Right ventricle myocardium superior (tissue), 1 donor: ENCODE results near the gene TCHHL1. TPM values are rescaled to one million over a fixed set of nuclear protein-coding genes. Genes with fewer than 3 reads are reported as not detected.
"Not testable (repeated sequence)": the region's sequence is repeated elsewhere in the genome, so short reads cannot be mapped to it uniquely, and the experiment has no call there.

Experiments
- ATAC-seq: fragments of 200-7000 bp; cut with Tn5 transposase; one replicate; pipeline ENCODE4 v1.9.1; 2020; ENCODE audit warnings: mild to moderate bottlenecking; ENCODE audit not compliant: poor library complexity
- DNase-seq: peaks from one replicate; pipeline ENCODE4 v3.0.0-alpha.2; 2020
- intact Hi-C: fragments of 100-400 bp; cut with DNase I; formaldehyde crosslinking; loops from one replicate; pipeline ENCODE4 v1.11.2; 2022
- total RNA-seq: library from RNA; stranded (reverse); fragmentation: NEBNext Ultra II Directional; extraction: Animal tissue kit (Norgen Biotek cat#: 25700); gene quantifications from one replicate; pipeline ENCODE4 v1.2.1, GENCODE V29; 2021
- donor health status: DM: no; HTN: yes; CAD: no; lungs with severe emphysema.

TCHHL1 gene
- total RNA-seq, 1 donor from 2014 or later, result not detected

GRCh38 chr1:152107031-152107983 is 18.4 kb upstream of the TCHHL1 start:
- intact Hi-C loops, result no loop called here
- DNase-seq, result no peak

GRCh38 chr1:152104854-152105253 is 16.0 kb upstream of the TCHHL1 start:
- DNase-seq (no peak), ATAC-seq (no peak)
- intact Hi-C loops, result no loop called here

More at GRCh38 chr1:152107031-152107983, 18.4 kb upstream of the TCHHL1 start:
- ATAC-seq, result no peak

- ATAC-seq (no peak), DNase-seq (no peak)
- intact Hi-C loops, result no loop called here
Observed at GRCh38 chr1:152096931-152097330, 8.1 kb upstream of the TCHHL1 start.

DNA sequence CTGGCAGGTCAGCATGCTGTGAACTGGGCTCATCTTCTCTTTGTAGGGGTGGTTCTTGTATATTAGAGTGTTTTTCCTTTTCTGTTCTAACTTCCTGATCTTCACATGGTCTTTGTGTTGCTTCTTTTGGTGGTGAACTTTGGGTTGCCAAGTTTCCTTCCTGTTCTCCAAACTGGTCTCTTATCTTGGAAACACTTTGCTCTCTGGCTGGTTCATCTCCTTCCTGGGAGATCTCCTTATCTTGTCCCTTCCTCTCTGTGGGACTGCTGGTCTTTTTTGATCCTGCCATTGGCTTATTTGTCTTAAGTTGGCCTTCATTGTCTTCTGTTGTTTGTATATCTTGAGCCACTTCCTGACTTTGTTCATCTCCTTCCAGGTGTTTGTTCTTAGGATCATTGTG is 2.1 kb downstream of the TCHHL1 start:
- ATAC-seq, result no peak
- intact Hi-C loops, result no loop called here
- no peak for DNase-seq

DNA sequence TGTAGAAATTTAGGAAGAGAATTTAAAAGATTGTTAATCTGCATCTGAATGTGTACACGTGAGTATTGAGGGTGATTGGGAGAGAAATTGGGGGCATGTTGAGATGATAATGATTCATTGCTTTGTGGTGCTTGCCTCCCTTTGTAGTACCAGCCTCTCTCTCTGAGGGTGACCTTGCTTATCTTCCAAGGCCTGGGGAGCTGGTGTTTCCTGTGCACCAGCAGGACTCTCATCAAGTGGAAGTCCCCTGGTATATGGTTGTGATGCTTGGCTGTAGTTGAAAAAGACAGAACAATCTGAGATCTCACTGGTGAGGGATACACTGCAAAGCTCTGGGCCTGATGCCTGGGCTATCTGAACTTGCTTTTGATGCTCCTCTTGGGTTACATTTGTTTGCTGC is 4.0 kb downstream of the TCHHL1 start:
- ATAC-seq (no peak), DNase-seq (no peak)
- intact Hi-C loops, result no loop called here

DNA sequence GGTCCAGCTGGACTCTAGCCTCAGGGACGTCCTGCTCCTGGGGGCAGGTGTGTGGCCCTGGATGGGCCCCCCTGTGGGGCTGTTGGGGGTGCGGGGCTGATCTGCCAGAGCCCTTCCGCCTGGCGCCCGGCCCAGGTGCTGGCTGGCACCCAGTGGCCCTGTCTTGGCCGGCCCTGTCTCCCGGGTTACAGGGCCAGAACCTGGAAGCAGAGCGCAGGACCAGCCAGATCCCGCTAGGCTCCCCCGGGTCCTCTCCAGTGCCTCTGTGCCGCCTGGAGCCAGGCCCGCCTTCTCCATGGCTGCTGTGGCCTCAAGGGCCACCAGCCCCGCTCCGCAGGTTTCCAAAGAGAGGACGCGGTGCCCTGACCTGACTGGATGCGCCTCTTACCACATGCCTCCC is 7.8 kb downstream of the TCHHL1 start:
- DNase-seq, intact Hi-C loops, ATAC-seq: not testable (repeated sequence)

GRCh38 chr1:152080494-152080893 is 8.4 kb downstream of the TCHHL1 start:
- intact Hi-C loops, ATAC-seq, DNase-seq: not testable (repeated sequence)

DNA sequence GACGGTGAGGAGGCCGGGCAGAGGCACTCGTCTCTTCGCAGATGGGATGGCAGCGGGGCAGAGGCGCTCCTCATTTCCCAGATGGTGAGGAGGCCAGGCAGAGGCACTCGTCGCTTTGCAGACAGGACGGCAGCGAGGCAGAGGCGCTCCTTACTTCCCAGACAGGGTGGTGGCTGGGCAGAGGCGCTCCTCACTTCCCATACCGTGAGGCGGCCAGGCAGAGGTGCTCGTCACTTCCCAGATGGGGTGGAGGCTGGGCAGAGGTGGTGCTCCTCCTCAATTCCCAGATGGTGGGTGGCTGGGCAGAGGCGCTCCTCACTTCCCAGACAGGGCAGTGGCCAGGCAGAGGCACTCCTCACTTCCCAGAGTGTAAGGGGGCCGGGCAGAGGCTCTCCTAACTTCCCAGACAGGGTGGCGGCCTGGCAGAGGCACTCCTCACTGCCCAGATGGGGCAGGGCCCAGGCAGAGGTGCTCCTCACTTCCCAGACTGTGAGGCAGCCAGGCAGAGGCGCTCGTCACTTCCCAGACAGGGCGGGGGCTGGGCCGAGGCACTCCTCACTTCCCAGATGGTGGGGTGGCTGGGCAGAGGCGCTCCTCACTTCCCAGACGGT is 9.9 kb downstream of the TCHHL1 start:
- intact Hi-C loops, result no loop called here
- ATAC-seq (no peak), DNase-seq (no peak)

GRCh38 chr1:152072311-152072710 is 16.6 kb downstream of the TCHHL1 start:
- ATAC-seq, result no peak
- intact Hi-C loops, result no loop called here
- no peak for DNase-seq

DNA sequence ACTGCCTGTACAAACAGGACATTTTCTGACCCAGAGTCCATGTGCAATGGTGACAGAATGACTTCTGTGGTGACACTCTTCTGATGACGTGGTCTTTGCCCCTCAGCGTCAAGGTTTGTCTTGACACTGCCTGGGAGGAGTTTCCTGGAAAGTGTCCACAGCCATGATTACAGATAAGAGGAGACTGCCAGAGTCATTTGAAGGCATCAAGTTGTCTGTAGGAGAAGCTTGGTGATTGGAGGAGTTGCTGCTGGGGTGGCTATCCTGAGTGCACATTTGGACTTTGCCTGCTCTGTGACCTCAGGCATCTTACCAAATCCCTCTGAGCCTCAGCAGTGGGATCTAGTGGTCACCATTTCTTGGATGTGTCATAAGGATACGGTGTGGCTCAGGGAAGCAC is 17.7 kb downstream of the TCHHL1 start:
- no peak for DNase-seq
- intact Hi-C loops, result no loop called here
- no peak for ATAC-seq

DNA sequence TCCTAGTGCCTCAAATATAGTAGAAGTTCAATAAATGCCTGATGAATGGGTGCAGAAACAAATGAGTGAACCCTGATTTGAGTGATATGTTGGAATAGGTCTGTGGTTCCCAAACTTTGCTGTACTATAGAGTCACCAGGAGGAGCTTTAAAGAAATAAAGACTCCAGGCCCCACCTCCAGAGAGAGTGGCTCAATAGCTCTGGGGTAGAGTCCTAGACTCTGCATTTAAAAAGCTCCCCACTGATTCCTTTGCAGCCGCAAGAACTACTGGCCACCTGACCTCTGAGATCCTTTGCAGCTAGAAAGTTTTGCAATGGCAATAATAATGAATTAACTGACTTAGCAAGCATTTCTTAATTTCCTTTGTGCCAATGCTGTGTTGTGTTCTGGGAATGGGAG is 20.9 kb downstream of the TCHHL1 start:
- DNase-seq, result no peak
- intact Hi-C loops, result no loop called here
- ATAC-seq, result no peak

DNA sequence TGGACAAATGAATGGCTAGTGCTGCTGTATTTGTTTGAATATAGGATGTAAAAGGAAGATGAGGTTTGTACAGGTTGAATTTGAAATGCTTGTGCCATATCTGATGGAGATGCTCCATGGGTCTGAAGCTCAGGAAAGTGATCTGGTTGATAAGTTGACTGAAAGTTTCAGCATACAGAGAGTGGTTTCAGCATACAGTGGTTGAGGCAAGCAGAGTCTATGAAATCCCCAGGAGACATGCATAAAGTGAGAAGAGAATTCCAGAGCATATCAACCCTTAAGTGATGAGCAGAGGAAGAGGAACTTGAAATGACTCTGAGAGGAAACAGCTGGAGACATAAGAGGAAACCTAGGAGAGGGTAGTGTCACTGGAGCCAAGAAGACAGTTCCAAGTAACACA is 21.7 kb downstream of the TCHHL1 start:
- DNase-seq (no peak), ATAC-seq (no peak)
- intact Hi-C loops, result no loop called here

DNA sequence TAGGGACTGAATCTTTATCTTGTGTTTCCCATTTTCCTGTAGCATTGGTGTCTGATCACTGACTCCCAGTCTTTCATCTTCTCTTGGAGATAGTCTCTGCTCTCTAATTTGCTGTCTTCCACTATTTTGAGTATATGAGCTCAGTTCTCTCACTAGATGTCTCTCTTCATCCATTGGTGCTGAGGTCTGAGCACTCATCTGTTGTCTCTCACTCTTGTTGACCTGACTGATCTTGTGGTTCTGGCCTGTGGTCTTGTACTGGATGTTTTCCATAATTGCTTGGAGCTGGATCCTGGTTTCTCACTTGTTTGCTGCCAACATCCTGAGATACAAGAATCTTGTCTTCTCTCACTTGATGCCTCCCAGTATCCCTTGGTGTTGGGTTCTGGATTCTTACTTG is 26.9 kb downstream of the TCHHL1 start:
- intact Hi-C loops, result no loop called here
- DNase-seq (no peak), ATAC-seq (no peak)

GRCh38 chr1:152053375-152053774 is 35.5 kb downstream of the TCHHL1 start:
- ATAC-seq, result no peak

GRCh38 chr1:152052606-152053005 is 36.3 kb downstream of the TCHHL1 start:
- intact Hi-C loops, result loop anchor here (2.0 to 10.0 kb wide), 2 partner anchors 132 to 392 kb away; no protein-coding TSS in a partner anchor
- DNase-seq (peak; percentile 91), ATAC-seq (peak; percentile 66)

More at GRCh38 chr1:152053375-152053774, 35.5 kb downstream of the TCHHL1 start:
- DNase-seq, result no peak
- intact Hi-C loops, result loop anchor here (2.0 to 10.0 kb wide), 2 partner anchors 131 to 391 kb away; no protein-coding TSS in a partner anchor

- no peak for ATAC-seq
- DNase-seq, result no peak
- intact Hi-C loops, result loop anchor here (10.0 kb wide), 1 partner anchor 394 kb away; no protein-coding TSS in a partner anchor
Observed at GRCh38 chr1:152050886-152051675, 37.8 kb downstream of the TCHHL1 start.

- intact Hi-C loops, result loop anchor here (10.0 kb wide), 1 partner anchor 395 kb away; no protein-coding TSS in a partner anchor
- DNase-seq, result no peak
- no peak for ATAC-seq
Observed at GRCh38 chr1:152049291-152050083, 39.4 kb downstream of the TCHHL1 start.

- peak; percentile 34 for ATAC-seq
- intact Hi-C loops, result no loop called here
- DNase-seq, result peak; percentile 75
Observed at GRCh38 chr1:152048416-152049009, 40.4 kb downstream of the TCHHL1 start.
